Measurements from ENCODE around the gene LOXHD1.

DNA sequence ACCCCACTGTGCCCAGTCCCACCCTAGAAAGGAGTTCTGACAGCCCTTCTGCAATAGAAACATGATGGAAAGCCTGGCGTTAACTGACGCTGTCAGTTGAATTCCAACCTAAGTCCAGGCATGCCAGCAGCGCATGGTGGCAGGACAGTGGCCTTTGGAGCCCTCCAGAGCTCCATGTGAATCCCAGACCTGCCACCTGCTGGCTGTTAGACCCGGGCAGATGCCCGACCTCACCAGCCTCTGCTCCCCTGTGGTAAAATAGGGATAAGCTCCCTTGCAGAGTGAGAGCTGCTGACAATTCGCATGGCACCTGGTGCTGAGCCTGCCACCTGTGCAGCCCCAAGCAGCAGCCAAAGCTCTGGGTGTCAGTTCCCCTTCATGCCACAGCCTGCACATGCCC lies 138.6 kb downstream of the LOXHD1 start:
- TF ChIP-seq, protein P1, sequence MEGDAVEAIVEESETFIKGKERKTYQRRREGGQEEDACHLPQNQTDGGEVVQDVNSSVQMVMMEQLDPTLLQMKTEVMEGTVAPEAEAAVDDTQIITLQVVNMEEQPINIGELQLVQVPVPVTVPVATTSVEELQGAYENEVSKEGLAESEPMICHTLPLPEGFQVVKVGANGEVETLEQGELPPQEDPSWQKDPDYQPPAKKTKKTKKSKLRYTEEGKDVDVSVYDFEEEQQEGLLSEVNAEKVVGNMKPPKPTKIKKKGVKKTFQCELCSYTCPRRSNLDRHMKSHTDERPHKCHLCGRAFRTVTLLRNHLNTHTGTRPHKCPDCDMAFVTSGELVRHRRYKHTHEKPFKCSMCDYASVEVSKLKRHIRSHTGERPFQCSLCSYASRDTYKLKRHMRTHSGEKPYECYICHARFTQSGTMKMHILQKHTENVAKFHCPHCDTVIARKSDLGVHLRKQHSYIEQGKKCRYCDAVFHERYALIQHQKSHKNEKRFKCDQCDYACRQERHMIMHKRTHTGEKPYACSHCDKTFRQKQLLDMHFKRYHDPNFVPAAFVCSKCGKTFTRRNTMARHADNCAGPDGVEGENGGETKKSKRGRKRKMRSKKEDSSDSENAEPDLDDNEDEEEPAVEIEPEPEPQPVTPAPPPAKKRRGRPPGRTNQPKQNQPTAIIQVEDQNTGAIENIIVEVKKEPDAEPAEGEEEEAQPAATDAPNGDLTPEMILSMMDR (conservative IDR thresholded peaks at IDR 0.05), result peak; percentile 48; the same call in 1 of the 2 replicates
- no peak for TF ChIP-seq EZH2 (IDR thresholded peaks at IDR 0.05; ENCODE audit: low read depth)
